ENCODE data around the gene SURF4.
"Not testable (repeated sequence)": the region's sequence is repeated elsewhere in the genome, so short reads cannot be mapped to it uniquely, and the experiment has no call there.

Gene SURF4

DNA sequence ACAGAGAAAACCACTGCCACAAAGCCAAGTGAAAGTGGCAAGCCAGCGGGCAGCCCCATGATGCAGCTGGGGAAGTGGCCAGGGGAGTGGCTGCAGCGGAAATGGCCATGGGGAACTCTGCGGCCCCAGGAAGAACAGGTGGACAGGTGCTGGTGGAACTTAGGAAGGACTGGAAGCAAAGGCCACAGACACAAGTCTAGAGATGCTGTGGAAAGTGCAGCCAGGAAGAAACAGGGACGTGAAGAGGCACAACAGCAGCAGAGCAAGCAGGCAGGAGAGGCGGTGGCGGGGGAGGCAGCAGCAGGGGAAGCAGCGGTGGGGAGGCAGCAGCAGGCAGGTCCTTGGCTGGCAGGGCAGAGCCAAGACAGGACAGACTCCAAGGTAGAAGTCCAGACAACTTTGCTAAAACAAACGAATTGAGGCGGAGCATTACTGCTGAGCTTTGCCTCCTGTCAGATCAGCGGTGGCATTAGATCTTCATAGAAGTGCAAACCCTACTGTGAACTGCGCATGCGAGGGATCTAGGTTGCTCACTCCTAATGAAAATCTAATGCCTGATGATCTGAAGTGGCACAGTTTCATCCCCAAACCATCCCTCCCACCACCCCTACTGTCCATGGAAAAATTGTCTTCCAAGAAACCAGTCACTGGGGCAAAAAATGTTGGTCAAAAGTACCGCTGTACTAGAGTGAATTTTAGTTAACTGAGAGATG lies 51.7 kb downstream of the SURF4 start:
- in situ Hi-C loops (cut with HindIII; ENCODE audit: low sequenced_read_pairs): no loop called here

GRCh38 chr9:133323211-133323610 lies 52.6 kb downstream of the SURF4 start:
- DNase-seq (ENCODE audit: low read depth, low spot score): no peak
- H3K4me3 ChIP-seq (ENCODE audit: low read depth, low read length): no peak overlapping the region
- in situ Hi-C loops (cut with HindIII; ENCODE audit: low sequenced_read_pairs): no loop called here
- TF ChIP-seq, protein P1, sequence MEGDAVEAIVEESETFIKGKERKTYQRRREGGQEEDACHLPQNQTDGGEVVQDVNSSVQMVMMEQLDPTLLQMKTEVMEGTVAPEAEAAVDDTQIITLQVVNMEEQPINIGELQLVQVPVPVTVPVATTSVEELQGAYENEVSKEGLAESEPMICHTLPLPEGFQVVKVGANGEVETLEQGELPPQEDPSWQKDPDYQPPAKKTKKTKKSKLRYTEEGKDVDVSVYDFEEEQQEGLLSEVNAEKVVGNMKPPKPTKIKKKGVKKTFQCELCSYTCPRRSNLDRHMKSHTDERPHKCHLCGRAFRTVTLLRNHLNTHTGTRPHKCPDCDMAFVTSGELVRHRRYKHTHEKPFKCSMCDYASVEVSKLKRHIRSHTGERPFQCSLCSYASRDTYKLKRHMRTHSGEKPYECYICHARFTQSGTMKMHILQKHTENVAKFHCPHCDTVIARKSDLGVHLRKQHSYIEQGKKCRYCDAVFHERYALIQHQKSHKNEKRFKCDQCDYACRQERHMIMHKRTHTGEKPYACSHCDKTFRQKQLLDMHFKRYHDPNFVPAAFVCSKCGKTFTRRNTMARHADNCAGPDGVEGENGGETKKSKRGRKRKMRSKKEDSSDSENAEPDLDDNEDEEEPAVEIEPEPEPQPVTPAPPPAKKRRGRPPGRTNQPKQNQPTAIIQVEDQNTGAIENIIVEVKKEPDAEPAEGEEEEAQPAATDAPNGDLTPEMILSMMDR (IDR thresholded peaks at IDR 0.05; ENCODE audit: low read depth, low read length): no peak

More for the DNA sequence above, 51.7 kb downstream of the SURF4 start:
- DNase-seq (ENCODE audit: low read depth, low spot score): no peak
- TF ChIP-seq, protein P1 (IDR thresholded peaks at IDR 0.05; ENCODE audit: low read depth, low read length): no peak
- no peak overlapping the region for H3K4me3 ChIP-seq (ENCODE audit: low read depth, low read length)

DNA sequence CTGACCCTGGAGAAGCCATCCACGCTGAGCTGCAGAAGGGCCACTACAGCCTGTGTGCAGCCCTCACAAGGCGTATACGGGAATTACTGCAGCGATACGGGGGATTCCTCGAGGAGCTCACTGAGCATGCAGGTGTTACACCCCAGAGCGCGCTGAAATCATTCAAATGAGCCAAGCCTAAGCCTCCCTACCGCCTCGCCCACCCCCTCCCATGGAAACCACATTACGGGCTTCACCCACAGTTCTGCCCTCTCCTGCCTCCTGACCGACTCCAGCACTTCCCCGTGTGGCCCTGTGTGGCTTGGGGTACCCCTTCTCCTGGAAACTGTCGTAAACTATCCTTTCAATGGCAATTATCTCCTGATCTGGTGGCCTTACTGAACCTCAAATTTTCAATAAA lies 53.2 kb downstream of the SURF4 start:
- TF ChIP-seq, protein P1 (IDR thresholded peaks at IDR 0.05; ENCODE audit: low read depth, low read length): no peak
- in situ Hi-C loops (cut with HindIII; ENCODE audit: low sequenced_read_pairs): no loop called here
- DNase-seq (ENCODE audit: low read depth, low spot score): no peak
- H3K4me3 ChIP-seq (ENCODE audit: low read depth, low read length): no peak overlapping the region

DNA sequence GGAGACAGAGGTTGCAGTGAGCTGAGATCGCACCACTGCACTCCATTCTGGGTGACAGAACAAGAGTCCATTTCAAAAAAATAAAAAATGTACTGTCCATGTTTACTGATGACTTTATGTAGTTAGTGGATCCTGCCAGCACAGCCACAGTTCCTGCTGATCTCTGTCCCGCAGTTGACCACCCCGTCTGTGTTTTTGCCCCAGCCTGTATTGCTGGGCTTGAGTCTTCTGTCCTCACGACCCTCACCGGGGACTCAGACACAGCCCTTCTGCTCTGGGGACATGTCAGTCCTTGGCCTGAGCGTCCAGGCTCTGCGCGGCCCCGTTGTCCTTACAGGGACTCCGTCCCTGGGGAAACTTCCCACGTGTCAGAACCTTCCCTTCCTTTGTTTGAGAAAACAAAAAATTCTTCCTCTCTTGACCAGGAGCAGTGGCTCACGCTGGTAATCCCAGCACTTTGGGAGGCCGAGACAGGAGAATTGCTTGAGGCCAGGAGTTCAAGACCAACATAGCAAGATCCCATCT lies 54.4 kb downstream of the SURF4 start:
- TF ChIP-seq, protein P1 (IDR thresholded peaks at IDR 0.05; ENCODE audit: low read depth, low read length): no peak
- in situ Hi-C loops (cut with HindIII; ENCODE audit: low sequenced_read_pairs): no loop called here
- H3K4me3 ChIP-seq (ENCODE audit: low read depth, low read length): no peak overlapping the region
- no peak for DNase-seq (ENCODE audit: low read depth, low spot score)

DNA sequence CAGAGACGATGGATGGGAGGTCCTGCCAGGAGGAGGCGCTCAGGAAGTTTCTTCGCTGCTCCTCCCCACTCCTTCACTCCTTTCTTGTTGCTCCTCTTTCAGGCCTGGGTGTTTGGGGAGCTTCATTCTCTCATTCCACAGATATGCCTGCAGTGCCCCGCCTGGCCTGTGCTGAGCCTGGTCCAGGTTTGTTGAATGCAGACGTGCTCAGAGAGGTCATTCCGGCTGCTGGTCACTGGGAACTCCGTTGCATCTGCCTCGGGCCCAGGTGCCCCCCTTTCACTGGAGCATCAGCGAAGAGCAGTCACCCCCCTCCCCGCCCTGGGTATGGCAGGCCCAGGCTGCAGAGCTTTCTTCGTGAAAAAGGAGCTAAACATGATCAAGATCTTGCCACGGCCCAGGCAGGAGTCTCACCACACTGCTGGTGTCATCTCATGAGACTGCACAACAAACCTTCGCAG lies 55.4 kb downstream of the SURF4 start:
- TF ChIP-seq, protein P1 (IDR thresholded peaks at IDR 0.05; ENCODE audit: low read depth, low read length): no peak
- H3K4me3 ChIP-seq (ENCODE audit: low read depth, low read length): no peak overlapping the region
- in situ Hi-C loops (cut with HindIII; ENCODE audit: low sequenced_read_pairs): no loop called here
- no peak for DNase-seq (ENCODE audit: low read depth, low spot score)

GRCh38 chr9:133317551-133317950 lies 58.3 kb downstream of the SURF4 start:
- in situ Hi-C loops (cut with HindIII; ENCODE audit: low sequenced_read_pairs); H3K4me3 ChIP-seq (ENCODE audit: low read depth, low read length); DNase-seq (ENCODE audit: low read depth, low spot score): not testable (repeated sequence)

DNA sequence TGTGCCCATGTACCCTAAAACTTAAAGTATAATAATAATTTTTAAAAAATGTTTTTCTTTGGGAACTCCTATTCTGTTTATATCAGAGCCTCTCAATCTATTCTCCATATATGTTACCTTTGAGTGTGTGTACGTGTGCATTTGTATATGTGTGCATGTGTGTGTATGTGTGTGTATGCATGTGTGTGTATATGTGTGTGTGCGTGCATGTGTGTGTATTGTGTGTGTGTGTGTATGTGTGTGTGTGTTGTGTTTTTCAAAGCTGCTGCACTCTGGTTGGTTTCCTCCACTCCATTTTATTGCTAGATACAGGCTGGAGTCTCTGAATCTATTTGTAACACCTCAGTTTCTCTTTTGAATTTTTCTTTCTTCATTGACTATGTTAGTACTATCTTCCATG lies 59.9 kb downstream of the SURF4 start:
- TF ChIP-seq, protein P1 (IDR thresholded peaks at IDR 0.05; ENCODE audit: low read depth, low read length): no peak
- H3K4me3 ChIP-seq (ENCODE audit: low read depth, low read length): no peak overlapping the region
- DNase-seq (ENCODE audit: low read depth, low spot score): no peak
- in situ Hi-C loops (cut with HindIII; ENCODE audit: low sequenced_read_pairs): no loop called here
